Tibial artery (tissue), 4 donors: ENCODE results near the gene SUCO.

ENCODE experiments used
- DNase-seq, 2 donors: peaks; one replicate each; pipeline ENCODE4 v3.0.0-alpha.2; 2019
- H3K27ac ChIP-seq, 2 donors: fragments of 200-600 bp; sonication (generic) in 1 of 2; 1 replicate in 1 of 2; 2 replicates in 1 of 2; pipeline ENCODE4 v1.5.1; 2018 to 2019; ENCODE audit warnings: mild to moderate bottlenecking in 1 of 2
- H3K27me3 ChIP-seq, 2 donors: fragments of 200-600 bp; sonication (generic) in 1 of 2; one replicate each; pipeline versions ENCODE4 v1.5.1 to v1.6.0; 2016 to 2019
- H3K36me3 ChIP-seq, 3 donors: fragments of 200-600 bp; sonication (generic) in 2 of 3; one replicate each; pipeline ENCODE4 v1.5.1; 2016 to 2019; ENCODE audit warnings: mild to moderate bottlenecking in 2 of 3
- H3K4me1 ChIP-seq, 4 donors: fragments of 200-600 bp; sonication (generic) in 2 of 4; 1 replicate in 3 of 4; 2 replicates in 1 of 4; pipeline ENCODE4 v1.5.1; 2016 to 2019
- H3K4me3 ChIP-seq, 2 donors: fragments of 200-600 bp; sonication (generic) in 1 of 2; 1 replicate in 1 of 2; 2 replicates in 1 of 2; pipeline ENCODE4 v1.5.1; 2018 to 2019; ENCODE audit warnings: mild to moderate bottlenecking in 2 of 2
- H3K9me3 ChIP-seq, 3 donors: fragments of 200-600 bp; sonication (generic) in 1 of 3; one replicate each; pipeline ENCODE4 v1.5.1; 2016 to 2019
- CTCF ChIP-seq, 2 experiments: fragments of 200-600 bp in 1 of 2; fragments of 450-650 bp in 1 of 2; IDR thresholded peaks; one replicate each; pipeline ENCODE4 v1.5.1; 2017 to 2019; ENCODE audit warnings: antibody characterized with exemption in 2 of 2, mild to moderate bottlenecking in 1 of 2, moderate library complexity in 1 of 2
- intact Hi-C: fragments of 100-400 bp; cut with DNase I; formaldehyde crosslinking; loops from one replicate; pipeline ENCODE4 v1.15.0; 2023; ENCODE audit warnings: low total_unique reads

The SUCO gene

GRCh38 chr1:172637522-172637921, 104.6 kb downstream of the SUCO start:
- no peaks in the 10 kb centered on the region for H3K36me3 ChIP-seq
- no peak for TF ChIP-seq CTCF (IDR thresholded peaks at IDR 0.05)
- H3K9me3 ChIP-seq, result no peaks in the 10 kb centered on the region
- no peaks in the 10 kb centered on the region for H3K27me3 ChIP-seq
- H3K4me1 ChIP-seq, result no peaks in the 10 kb centered on the region
- no peak for DNase-seq
- H3K4me3 ChIP-seq, result no peak overlapping the region
- intact Hi-C loops, result no loop called here
- no peak overlapping the region for H3K27ac ChIP-seq

- H3K4me1 ChIP-seq, result no peaks in the 10 kb centered on the region
- TF ChIP-seq CTCF (IDR thresholded peaks at IDR 0.05), result no peak
- no peaks in the 10 kb centered on the region for H3K9me3 ChIP-seq
- H3K36me3 ChIP-seq, result no peaks in the 10 kb centered on the region
- no peak overlapping the region for H3K27ac ChIP-seq
- no peak for DNase-seq
- intact Hi-C loops, result no loop called here
- no peaks in the 10 kb centered on the region for H3K27me3 ChIP-seq
- no peak overlapping the region for H3K4me3 ChIP-seq
Measured at GRCh38 chr1:172638249-172638648, 105.3 kb downstream of the SUCO start.

- intact Hi-C loops, result no loop called here
- DNase-seq, result no peak
- TF ChIP-seq CTCF (IDR thresholded peaks at IDR 0.05), result no peak
- no peaks in the 10 kb centered on the region for H3K36me3 ChIP-seq
- H3K9me3 ChIP-seq, result no peaks in the 10 kb centered on the region
- H3K27ac ChIP-seq, result no peak overlapping the region
- H3K4me1 ChIP-seq, result no peaks in the 10 kb centered on the region
- no peak overlapping the region for H3K4me3 ChIP-seq
- H3K27me3 ChIP-seq, result no peaks in the 10 kb centered on the region
Measured at GRCh38 chr1:172638885-172639831, 106.2 kb downstream of the SUCO start.

GRCh38 chr1:172640111-172640510, 107.2 kb downstream of the SUCO start:
- Histone ChIP-seq H3K27me3 (peaks cover 0 to 3% of the 10 kb centered on the region in 2 donors), H3K4me1 (no peaks in the 10 kb centered on the region), H3K36me3 (no peaks in the 10 kb centered on the region), H3K9me3 (no peaks in the 10 kb centered on the region), H3K27ac (no peak overlapping the region), H3K4me3 (no peak overlapping the region)
- no peak for TF ChIP-seq CTCF (IDR thresholded peaks at IDR 0.05)
- intact Hi-C loops, result no loop called here
- no peak for DNase-seq

- H3K9me3 ChIP-seq, result no peaks in the 10 kb centered on the region
- H3K27me3 ChIP-seq, result peaks cover 0 to 3% of the 10 kb centered on the region in 2 donors
- H3K36me3 ChIP-seq, result no peaks in the 10 kb centered on the region
- no peaks in the 10 kb centered on the region for H3K4me1 ChIP-seq
- no peak overlapping the region for H3K27ac ChIP-seq
- no peak for DNase-seq
- intact Hi-C loops, result no loop called here
- no peak for TF ChIP-seq CTCF (IDR thresholded peaks at IDR 0.05)
- no peak overlapping the region for H3K4me3 ChIP-seq
Measured at GRCh38 chr1:172641492-172641891, 108.5 kb downstream of the SUCO start.
